GM12892 (cell line): ENCODE measurements around the gene NOX4.
"Not testable (repeated sequence)": the region's sequence is repeated elsewhere in the genome, so short reads cannot be mapped to it uniquely, and the experiment has no call there.

Experiments
- DNase-seq: peaks from one replicate; pipeline ENCODE4 v3.0.0; 2011; ENCODE audit not compliant: insufficient read length
- FAIRE-seq: peaks from 2 replicates; lab custom pipeline; 2011; peaks lifted over from hg19 to GRCh38; lab: Jason Lieb, UNC
- POLR2A ChIP-seq: IDR thresholded peaks from 2 replicates; pipeline ENCODE4 v1.6.1; 2011; ENCODE audit warnings: low read depth, low read length, control low read depth
- POLR2AphosphoS5 ChIP-seq: IDR thresholded peaks from 2 replicates; pipeline ENCODE4 v1.6.1; 2011; ENCODE audit warnings: low read depth, low read length, control low read depth
- TAF1 ChIP-seq: IDR thresholded peaks from 2 replicates; pipeline ENCODE4 v1.6.1; 2011; ENCODE audit warnings: low read depth, mild to moderate bottlenecking, control low read depth, low read length, borderline replicate concordance

Gene NOX4

GRCh38 chr11:89421718-89422117 is 69.5 kb downstream of the NOX4 start:
- DNase-seq (no peak), FAIRE-seq (no peak)
- no peak for TF ChIP-seq POLR2A
- no peak for TF ChIP-seq TAF1
- TF ChIP-seq POLR2AphosphoS5: no peak

DNA sequence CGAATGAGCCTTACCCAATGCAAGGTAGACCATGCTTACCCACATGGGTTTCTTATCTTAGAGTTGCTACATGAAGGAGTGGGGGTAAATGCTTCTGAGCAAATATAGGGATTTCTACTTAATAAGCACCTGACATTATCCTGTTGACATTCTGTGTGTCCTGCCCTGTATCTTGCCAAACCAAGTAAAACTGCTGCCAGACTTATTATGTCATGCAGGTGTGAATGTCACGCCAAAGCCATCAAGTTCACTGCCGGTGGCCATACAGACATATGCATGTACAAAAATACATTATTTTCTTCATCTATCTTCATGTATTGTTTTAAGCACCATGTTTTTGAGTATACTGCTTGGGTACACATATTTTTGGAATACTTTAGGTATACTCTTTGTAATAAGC is 70.2 kb downstream of the NOX4 start:
- no peak for TF ChIP-seq POLR2A
- TF ChIP-seq TAF1: no peak
- no peak for TF ChIP-seq POLR2AphosphoS5
- no peak for DNase-seq
- no peak for FAIRE-seq

- no peak for TF ChIP-seq POLR2A
- TF ChIP-seq POLR2AphosphoS5: no peak
- FAIRE-seq: no peak
- DNase-seq: no peak
Measured at GRCh38 chr11:89416961-89417360, 74.2 kb downstream of the NOX4 start.

GRCh38 chr11:89411112-89411511 is 80.1 kb downstream of the NOX4 start:
- DNase-seq, FAIRE-seq: not testable (repeated sequence)

DNA sequence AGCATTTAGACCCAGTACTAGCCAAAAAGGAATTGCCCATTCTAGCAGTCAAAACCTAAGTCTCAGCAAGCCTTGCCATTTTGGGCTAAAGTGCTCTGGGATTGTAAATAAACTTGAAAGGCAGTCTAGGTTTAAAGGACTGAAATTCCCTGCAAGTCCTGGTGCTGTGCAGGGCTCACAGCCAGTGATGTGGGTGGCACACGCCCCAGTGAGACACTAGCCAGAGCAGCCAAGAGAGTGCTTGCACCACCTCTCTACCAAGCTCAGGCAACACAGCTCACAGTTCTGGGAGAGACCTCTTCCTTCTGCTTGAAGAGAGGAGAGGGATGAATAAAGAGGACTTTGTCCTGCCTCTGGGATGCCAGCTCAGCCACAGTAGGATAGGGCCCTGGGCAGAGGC is 80.5 kb downstream of the NOX4 start:
- not testable (repeated sequence) for DNase-seq, FAIRE-seq

DNA sequence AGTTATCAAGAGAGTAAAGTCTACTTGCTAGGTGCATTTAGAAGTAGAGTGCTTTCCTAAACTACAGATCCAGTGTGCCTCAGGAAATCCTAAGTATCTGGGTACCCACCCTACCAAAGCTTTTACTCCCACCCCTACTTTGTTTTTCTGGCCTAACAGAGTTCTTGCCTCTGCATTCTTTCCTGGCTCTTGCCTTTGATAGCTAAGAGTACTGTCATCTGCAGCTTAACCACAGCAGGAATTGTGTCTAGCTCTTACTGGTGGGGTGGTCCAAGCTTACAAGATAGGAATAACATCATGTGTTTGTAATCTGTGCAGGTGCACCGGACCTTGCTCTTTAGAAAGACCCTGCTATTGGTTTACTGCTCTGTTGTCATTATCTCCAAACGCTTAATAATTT is 82.7 kb downstream of the NOX4 start:
- FAIRE-seq, DNase-seq: not testable (repeated sequence)

DNA sequence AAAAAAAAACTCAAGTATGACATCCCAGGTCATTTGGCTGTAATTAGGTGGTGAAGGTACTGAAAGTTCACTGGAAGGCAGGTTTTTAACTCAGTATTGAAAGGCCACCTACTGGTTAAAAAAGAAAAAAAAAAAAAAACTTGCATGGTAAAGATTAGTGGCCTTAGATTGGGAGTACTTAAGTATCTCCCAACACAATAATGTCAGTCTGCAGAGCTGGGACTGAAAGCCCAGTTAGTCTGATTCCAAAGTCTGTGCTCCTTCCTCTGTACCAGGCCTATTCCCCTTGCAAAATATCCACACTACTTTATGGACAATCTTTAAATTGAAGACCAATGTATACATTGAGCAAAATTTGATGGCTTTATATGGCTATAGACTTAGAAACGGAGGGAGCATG is 85.5 kb downstream of the NOX4 start:
- no peak for FAIRE-seq
- TF ChIP-seq POLR2AphosphoS5: no peak
- TF ChIP-seq POLR2A: no peak
- no peak for TF ChIP-seq TAF1
- DNase-seq: no peak

GRCh38 chr11:89391654-89392053 is 99.5 kb downstream of the NOX4 start:
- DNase-seq, FAIRE-seq: not testable (repeated sequence)

GRCh38 chr11:89387501-89387900 is 103.7 kb downstream of the NOX4 start:
- FAIRE-seq, DNase-seq: not testable (repeated sequence)

- DNase-seq, FAIRE-seq: not testable (repeated sequence)
Measured at GRCh38 chr11:89382986-89383385, 108.2 kb downstream of the NOX4 start.

DNA sequence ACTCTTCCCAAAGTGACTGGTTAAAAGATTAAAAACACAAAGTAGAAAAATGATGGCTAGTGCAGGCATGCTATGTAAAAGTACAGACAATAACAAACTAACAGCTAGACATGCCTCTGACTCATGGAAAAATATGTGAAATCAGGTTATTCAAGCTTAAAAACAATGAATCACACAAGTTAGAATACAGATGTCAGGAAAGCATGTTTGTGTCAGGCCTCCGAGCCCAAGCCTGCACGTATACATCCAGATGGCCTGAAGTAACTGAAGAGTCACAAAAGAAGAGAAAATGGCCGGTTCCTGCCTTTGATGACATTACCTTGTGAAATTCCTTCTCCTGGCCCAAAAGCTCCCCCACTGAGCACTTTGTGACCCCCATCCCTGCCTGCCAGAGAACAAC is 110.1 kb downstream of the NOX4 start:
- TF ChIP-seq POLR2A: no peak
- TF ChIP-seq POLR2AphosphoS5: no peak
- no peak for TF ChIP-seq TAF1
- DNase-seq (no peak), FAIRE-seq (no peak)

DNA sequence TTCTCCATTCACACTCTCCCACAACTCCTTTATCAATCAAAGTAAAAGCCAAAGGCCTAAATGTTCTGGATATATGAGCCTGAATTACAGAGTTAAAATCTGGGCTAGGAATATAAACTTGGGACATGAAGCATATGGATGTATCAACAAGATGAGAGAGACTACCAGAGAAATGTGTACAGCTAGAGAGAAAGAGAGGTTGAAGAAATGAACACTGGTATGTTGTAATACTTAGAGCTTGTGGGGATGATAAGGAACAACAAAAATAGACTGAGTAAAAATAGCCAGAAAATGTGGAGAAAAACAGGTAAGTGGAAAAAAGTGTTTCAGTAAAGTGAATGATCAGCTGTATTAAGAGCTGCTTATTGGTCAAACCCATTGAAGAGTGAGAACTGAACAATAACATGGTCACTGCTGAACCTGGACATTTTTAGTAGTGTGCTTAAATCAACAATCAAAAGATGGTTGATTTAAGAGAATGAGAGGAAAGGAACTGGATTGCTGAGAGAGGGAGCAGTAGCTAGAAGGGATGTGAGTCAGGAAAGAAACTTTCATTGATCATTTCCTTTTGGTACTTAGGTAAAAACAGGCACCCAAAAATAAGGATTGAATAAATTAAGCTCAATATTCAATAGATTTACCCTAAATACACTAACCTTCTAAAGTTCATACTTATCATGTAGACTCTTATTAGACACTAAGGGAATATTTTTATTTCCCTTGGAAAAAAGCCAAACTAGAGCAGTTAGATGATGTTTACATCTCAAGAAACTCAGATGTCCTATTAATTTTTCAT is 111.0 kb downstream of the NOX4 start:
- not testable (repeated sequence) for FAIRE-seq, DNase-seq

- DNase-seq: not testable (repeated sequence)
- FAIRE-seq: peak; percentile 17
Measured at GRCh38 chr11:89378986-89379385, 112.2 kb downstream of the NOX4 start.

GRCh38 chr11:89369356-89369755 is 121.8 kb downstream of the NOX4 start:
- DNase-seq, FAIRE-seq: not testable (repeated sequence)

DNA sequence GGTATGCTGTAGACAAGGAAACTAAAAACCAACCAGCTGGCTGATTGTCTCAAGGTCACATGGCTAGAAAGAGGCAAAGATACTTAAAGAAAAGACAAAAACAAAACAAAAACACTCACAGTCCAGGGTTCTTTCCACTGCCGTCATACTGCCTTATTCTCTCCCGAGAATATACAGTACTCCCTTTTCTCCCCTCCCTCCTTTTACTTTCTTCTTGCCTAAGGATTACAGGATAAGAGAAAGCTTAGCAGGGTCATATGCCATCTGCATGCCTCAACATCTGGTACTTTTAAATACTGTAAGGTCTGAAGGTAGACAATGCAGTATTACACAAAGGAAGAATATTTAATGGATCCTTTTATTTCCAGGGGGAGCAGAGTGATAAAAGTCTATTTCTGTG is 126.3 kb downstream of the NOX4 start:
- peak; percentile 17 for FAIRE-seq

More for the DNA sequence above, 126.3 kb downstream of the NOX4 start:
- not testable (repeated sequence) for DNase-seq
